ENCODE data around the gene MAPK11. TPM values are rescaled to one million over a fixed set of nuclear protein-coding genes. Genes with fewer than 3 reads are reported as not detected.

Gene MAPK11
- total and polyA plus RNA-seq, 9 of the 15 experiments (the other 6 are each of a cell fraction or from before 2014, with no cell fraction given), result 0.06 to 14.6 (median 5.3) TPM

GRCh38 chr22:50318698-50319411 lies 48.7 kb upstream of the MAPK11 start (continued):
- TF ChIP-seq ZNF740 (CRISPR knock-in tag; IDR thresholded peaks at IDR 0.05) (no peak), ZNF740 (tag; IDR thresholded peaks at IDR 0.05) (no peak), E2F3 (CRISPR knock-in tag; IDR thresholded peaks at IDR 0.05) (no peak), ZNF146 (CRISPR knock-in tag; IDR thresholded peaks at IDR 0.05; ENCODE audit: unreplicated experiment) (no peak), ZKSCAN8 (CRISPR knock-in tag; IDR thresholded peaks at IDR 0.05) (no peak), CREM (IDR thresholded peaks at IDR 0.05; ENCODE audit: low read depth) (peak; percentile 87), NKRF (IDR thresholded peaks at IDR 0.05; ENCODE audit: borderline replicate concordance) (0 out of 2 replicates have a peak, but pooled peaks have one; percentile 10), E4F1 (CRISPR knock-in tag; IDR thresholded peaks at IDR 0.05; ENCODE audit: borderline replicate concordance) (no peak), MYNN (IDR thresholded peaks at IDR 0.05) (no peak), MYNN (CRISPR knock-in tag; IDR thresholded peaks at IDR 0.05) (no peak), CREB1 (IDR thresholded peaks at IDR 0.05) (peak; percentile 47; the same call in 1 of the 2 replicates), CREB1 (CRISPR knock-in tag; IDR thresholded peaks at IDR 0.05) (peak; percentile 51; the same call in 1 of the 2 replicates), PML (IDR thresholded peaks at IDR 0.05; ENCODE audit: low read length) (no peak), FOXK2 (conservative IDR thresholded peaks at IDR 0.05 in 1 of 2, IDR thresholded peaks at IDR 0.05 in 1 of 2; ENCODE audit: low read depth in 2 of 2) (0 out of 4 replicates have a peak, but pooled peaks of 1 of the 2 experiments have one; percentile 39), SAFB2 (IDR thresholded peaks at IDR 0.05; ENCODE audit: borderline replicate concordance, low read depth, low read length, severe bottlenecking) (no peak), ZFPM2 (CRISPR knock-in tag; IDR thresholded peaks at IDR 0.05) (no peak), CBFB (CRISPR knock-in tag; IDR thresholded peaks at IDR 0.05) (no peak)
- TF ChIP-seq, protein P1, sequence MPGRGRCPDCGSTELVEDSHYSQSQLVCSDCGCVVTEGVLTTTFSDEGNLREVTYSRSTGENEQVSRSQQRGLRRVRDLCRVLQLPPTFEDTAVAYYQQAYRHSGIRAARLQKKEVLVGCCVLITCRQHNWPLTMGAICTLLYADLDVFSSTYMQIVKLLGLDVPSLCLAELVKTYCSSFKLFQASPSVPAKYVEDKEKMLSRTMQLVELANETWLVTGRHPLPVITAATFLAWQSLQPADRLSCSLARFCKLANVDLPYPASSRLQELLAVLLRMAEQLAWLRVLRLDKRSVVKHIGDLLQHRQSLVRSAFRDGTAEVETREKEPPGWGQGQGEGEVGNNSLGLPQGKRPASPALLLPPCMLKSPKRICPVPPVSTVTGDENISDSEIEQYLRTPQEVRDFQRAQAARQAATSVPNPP (IDR thresholded peaks at IDR 0.05; ENCODE audit: borderline replicate concordance, insufficient read depth, insufficient read length), result no peak
- TF ChIP-seq, protein P2, sequence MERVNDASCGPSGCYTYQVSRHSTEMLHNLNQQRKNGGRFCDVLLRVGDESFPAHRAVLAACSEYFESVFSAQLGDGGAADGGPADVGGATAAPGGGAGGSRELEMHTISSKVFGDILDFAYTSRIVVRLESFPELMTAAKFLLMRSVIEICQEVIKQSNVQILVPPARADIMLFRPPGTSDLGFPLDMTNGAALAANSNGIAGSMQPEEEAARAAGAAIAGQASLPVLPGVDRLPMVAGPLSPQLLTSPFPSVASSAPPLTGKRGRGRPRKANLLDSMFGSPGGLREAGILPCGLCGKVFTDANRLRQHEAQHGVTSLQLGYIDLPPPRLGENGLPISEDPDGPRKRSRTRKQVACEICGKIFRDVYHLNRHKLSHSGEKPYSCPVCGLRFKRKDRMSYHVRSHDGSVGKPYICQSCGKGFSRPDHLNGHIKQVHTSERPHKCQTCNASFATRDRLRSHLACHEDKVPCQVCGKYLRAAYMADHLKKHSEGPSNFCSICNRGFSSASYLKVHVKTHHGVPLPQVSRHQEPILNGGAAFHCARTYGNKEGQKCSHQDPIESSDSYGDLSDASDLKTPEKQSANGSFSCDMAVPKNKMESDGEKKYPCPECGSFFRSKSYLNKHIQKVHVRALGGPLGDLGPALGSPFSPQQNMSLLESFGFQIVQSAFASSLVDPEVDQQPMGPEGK (CRISPR knock-in tag; IDR thresholded peaks at IDR 0.05; ENCODE audit: borderline replicate concordance), result no peak

All from K562 (cell line).